Psoas muscle (tissue), 8 donors: ENCODE data around the gene TRIM67. TPM values are rescaled to one million over a fixed set of nuclear protein-coding genes. Genes with fewer than 3 reads are reported as not detected.

Experiments
- ATAC-seq, 4 donors: fragments of 200-7000 bp; cut with Tn5 transposase; one replicate each; pipeline ENCODE4 v1.9.1; 2020; ENCODE audit warnings: moderate library complexity in 3 of 4, mild to moderate bottlenecking in 2 of 4
- DNase-seq, 2 donors: peaks; one replicate each; pipeline ENCODE4 v3.0.0-alpha.2; 2020
- H3K27ac ChIP-seq: fragments of 200-600 bp; one replicate; pipeline ENCODE4 v1.8.0; 2022
- H3K27me3 ChIP-seq, 3 donors: fragments of 200-600 bp in 1 of 3; one replicate each; pipeline versions ENCODE4 v1.6.1 to v1.8.0; 2013 to 2022; ENCODE audit warnings: low read length in 2 of 3, mild to moderate bottlenecking in 2 of 3, moderate library complexity in 1 of 3; ENCODE audit not compliant: insufficient read depth in 3 of 3
- H3K36me3 ChIP-seq, 2 donors: fragments of 200-600 bp in 1 of 2; one replicate each; pipeline versions ENCODE4 v1.6.1 to v1.8.0; 2013 to 2022; ENCODE audit warnings: low read depth in 1 of 2, mild to moderate bottlenecking in 1 of 2, moderate library complexity in 1 of 2; ENCODE audit not compliant: insufficient read depth in 1 of 2
- H3K4me1 ChIP-seq: fragments of 200-600 bp; one replicate; pipeline ENCODE4 v1.8.0; 2022
- H3K4me3 ChIP-seq: fragments of 200-600 bp; one replicate; pipeline ENCODE4 v1.8.0; 2022; ENCODE audit warnings: mild to moderate bottlenecking
- H3K9me3 ChIP-seq: fragments of 200-600 bp; one replicate; pipeline ENCODE4 v1.8.0; 2022
- WGBS, 3 donors: extraction: QIAGEN DNeasy Blood & Tissue Kit; methylation state at CpG; one replicate each; pipeline versions ENCODE4 v1.1.6 to v1.1.7; 2013; 5-methylcytosine and 5-hydroxymethylcytosine counted together
- intact Hi-C, 2 donors: fragments of 100-400 bp; cut with DNase I; formaldehyde crosslinking; loops; one replicate each; pipeline versions ENCODE4 v1.11.0 to v1.14.2; 2022
- polyA plus RNA-seq, 3 donors: library from polyadenylated mRNA; stranded (reverse); fragments of 200-250 nt; gene quantifications; one replicate each; pipeline ENCODE4 v1.2.3, GENCODE V29; 2013
- total RNA-seq, 4 donors: library from RNA; stranded (reverse); fragmentation: NEBNext Ultra II Directional in 2 of 4; extraction: Animal tissue kit (Norgen Biotek cat#: 25700) in 2 of 4; gene quantifications; one replicate each; pipeline versions ENCODE4 v1.2.1 to v1.2.4, GENCODE V29; 2021 to 2023
- TF ChIP-seq, protein P1 (sequence below): fragments of 200-600 bp; IDR thresholded peaks from one replicate; pipeline ENCODE4 v1.8.0; 2022; ENCODE audit warnings: antibody characterized with exemption
- donor health status: healthy with polysubstance abuse.
- donor health status: DM: no; HTN: no; CAD: no; lungs with moderate emphysema.
- donor health status: Bipolar disorder and iron deficiency.
- donor health status: healthy.
- donor health status: DM: yes; HTN: yes; CAD: no.
- donor health status: DM: no; HTN: no; CAD: no.
- donor health status: DM: no; HTN: no; CAD: no.
- donor health status: DM: yes; HTN: yes; CAD: no.

TRIM67 gene
- total and polyA plus RNA-seq, 7 donors = 0.06 TPM; not detected in 6

DNA sequence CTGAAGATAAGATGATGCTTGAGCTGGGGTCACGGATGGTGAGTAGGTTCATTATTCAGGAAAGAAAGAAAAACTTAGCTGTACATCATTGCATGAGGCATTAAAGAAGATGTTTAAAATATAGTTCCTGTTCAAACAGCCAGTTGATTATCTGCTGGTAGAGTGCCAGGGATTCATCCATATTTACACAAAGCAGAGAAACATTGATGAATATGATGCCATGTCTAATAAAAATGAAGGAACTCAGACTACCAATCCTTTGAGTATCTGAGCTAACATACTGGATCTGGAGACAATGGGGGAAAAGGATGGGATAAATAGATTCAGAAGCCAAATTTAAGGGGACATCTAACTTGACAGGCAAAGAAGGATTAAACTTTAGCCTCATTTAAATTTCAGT lies 14.6 kb downstream of the TRIM67 start:
- H3K27me3 ChIP-seq = peaks cover 4 to 16% (median 5%) of the 10 kb centered on the region in 3 donors
- WGBS, 3 donors = 21 to 83% (median 43%) methylated on average over 1 of the region's 1 CpG

DNA sequence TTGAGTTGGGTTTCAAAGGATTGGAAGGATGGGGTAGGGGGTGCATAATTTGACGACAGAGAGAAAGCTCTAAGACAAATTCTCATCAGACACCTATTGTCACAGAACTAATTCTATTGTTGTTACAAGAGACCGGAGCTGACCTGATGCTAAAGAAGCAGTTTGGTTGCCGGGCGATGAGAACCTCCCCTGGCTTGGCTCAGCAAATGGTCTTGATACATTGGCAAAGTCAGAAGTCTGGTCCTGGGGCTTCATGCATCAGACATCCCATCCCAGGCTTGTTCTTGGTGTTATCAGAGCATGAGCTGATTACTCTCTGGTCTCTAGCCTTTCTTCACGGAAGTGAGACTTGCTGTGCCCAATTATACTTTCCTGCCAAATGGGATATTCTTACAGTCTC lies 15.4 kb downstream of the TRIM67 start:
- no peak for ATAC-seq
- TF ChIP-seq, protein P1, sequence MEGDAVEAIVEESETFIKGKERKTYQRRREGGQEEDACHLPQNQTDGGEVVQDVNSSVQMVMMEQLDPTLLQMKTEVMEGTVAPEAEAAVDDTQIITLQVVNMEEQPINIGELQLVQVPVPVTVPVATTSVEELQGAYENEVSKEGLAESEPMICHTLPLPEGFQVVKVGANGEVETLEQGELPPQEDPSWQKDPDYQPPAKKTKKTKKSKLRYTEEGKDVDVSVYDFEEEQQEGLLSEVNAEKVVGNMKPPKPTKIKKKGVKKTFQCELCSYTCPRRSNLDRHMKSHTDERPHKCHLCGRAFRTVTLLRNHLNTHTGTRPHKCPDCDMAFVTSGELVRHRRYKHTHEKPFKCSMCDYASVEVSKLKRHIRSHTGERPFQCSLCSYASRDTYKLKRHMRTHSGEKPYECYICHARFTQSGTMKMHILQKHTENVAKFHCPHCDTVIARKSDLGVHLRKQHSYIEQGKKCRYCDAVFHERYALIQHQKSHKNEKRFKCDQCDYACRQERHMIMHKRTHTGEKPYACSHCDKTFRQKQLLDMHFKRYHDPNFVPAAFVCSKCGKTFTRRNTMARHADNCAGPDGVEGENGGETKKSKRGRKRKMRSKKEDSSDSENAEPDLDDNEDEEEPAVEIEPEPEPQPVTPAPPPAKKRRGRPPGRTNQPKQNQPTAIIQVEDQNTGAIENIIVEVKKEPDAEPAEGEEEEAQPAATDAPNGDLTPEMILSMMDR = no peak

More for the DNA sequence above, 14.6 kb downstream of the TRIM67 start:
- Histone ChIP-seq H3K4me1 (no peaks in the 10 kb centered on the region), H3K36me3 (no peaks in the 10 kb centered on the region), H3K4me3 (no peak overlapping the region), H3K27ac (no peak overlapping the region), H3K9me3 (no peaks in the 10 kb centered on the region)
- TF ChIP-seq, protein P1 = no peak
- intact Hi-C loops = no loop called here
- ATAC-seq (no peak), DNase-seq (no peak)

GRCh38 chr1:231177936-231178335 lies 16.1 kb downstream of the TRIM67 start:
- DNase-seq = no peak
- no peak for ATAC-seq
- Histone ChIP-seq H3K27ac (no peak overlapping the region), H3K9me3 (no peaks in the 10 kb centered on the region), H3K4me3 (no peak overlapping the region), H3K36me3 (no peaks in the 10 kb centered on the region), H3K4me1 (no peaks in the 10 kb centered on the region), H3K27me3 (peaks cover 4 to 20% (median 5%) of the 10 kb centered on the region in 3 donors)
- intact Hi-C loops = no loop called here
- TF ChIP-seq, protein P1 = no peak
- 50 to 61% (median 55%) methylated on average over 1 of the region's 1 CpG for WGBS, 3 donors

More for the DNA sequence above, 15.4 kb downstream of the TRIM67 start:
- Histone ChIP-seq H3K9me3 (no peaks in the 10 kb centered on the region), H3K4me3 (no peak overlapping the region), H3K4me1 (no peaks in the 10 kb centered on the region), H3K27ac (no peak overlapping the region), H3K36me3 (no peaks in the 10 kb centered on the region), H3K27me3 (peaks cover 4 to 20% (median 5%) of the 10 kb centered on the region in 3 donors)
- intact Hi-C loops = no loop called here
- WGBS, 3 donors = 55 to 62% (median 56%) methylated on average over 5 of the region's 5 CpGs
- DNase-seq = no peak

DNA sequence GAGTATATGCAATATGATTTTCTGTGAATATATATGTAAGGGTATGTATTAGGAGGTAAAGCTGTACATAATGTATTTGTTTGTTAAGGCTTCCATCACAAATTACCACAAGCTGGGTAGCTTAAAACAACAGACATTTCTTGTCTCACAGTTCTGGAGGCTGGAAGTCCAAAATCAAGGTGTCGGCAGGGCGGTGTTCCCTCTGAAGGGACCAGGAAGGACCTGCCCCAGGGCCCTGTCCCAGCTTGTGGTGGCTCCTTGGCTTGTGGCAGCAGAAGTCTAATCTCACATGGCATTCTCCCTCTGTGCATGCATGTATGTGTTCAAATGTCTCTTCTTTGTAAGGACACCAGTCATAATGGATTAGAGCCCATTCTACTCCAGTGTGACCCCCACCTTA lies 17.1 kb downstream of the TRIM67 start:
- TF ChIP-seq, protein P1 = no peak
- ATAC-seq (no peak), DNase-seq (no peak)
- no peaks in the 10 kb centered on the region for H3K9me3 ChIP-seq
- no peaks in the 10 kb centered on the region for H3K36me3 ChIP-seq
- H3K4me3 ChIP-seq = no peak overlapping the region
- H3K4me1 ChIP-seq = no peaks in the 10 kb centered on the region
- 93 to 100% (median 98%) methylated on average over 2 of the region's 2 CpGs for WGBS, 3 donors
- peaks cover 4 to 25% (median 9%) of the 10 kb centered on the region in 3 donors for H3K27me3 ChIP-seq
- intact Hi-C loops = no loop called here
- H3K27ac ChIP-seq = no peak overlapping the region

GRCh38 chr1:231180034-231180433 lies 18.2 kb downstream of the TRIM67 start:
- TF ChIP-seq, protein P1 = no peak
- no peak for DNase-seq
- H3K4me1 ChIP-seq = no peaks in the 10 kb centered on the region
- WGBS, 3 donors = 93 to 100% (median 94%) methylated on average over 1 of the region's 1 CpG
- no peaks in the 10 kb centered on the region for H3K9me3 ChIP-seq
- H3K4me3 ChIP-seq = no peak overlapping the region
- no peaks in the 10 kb centered on the region for H3K36me3 ChIP-seq
- ATAC-seq = no peak
- intact Hi-C loops = no loop called here
- no peak overlapping the region for H3K27ac ChIP-seq
- peaks cover 4 to 25% (median 8%) of the 10 kb centered on the region in 3 donors for H3K27me3 ChIP-seq
